T-helper 1 cell (primary cell): ENCODE data around the gene CPZ.
"Not testable (repeated sequence)": the region's sequence is repeated elsewhere in the genome, so short reads cannot be mapped to it uniquely, and the experiment has no call there.

Experiments used
- DNase-seq, 5 donors: peaks; one replicate each; pipeline ENCODE4 v3.0.0-alpha.2; 2012 to 2020

Gene CPZ

GRCh38 chr4:8641256-8641655 is 48.7 kb downstream of the CPZ start:
- DNase-seq: peak in 1 of 5 donors; percentile 6

GRCh38 chr4:8641931-8642650 is 49.5 kb downstream of the CPZ start:
- peak in 1 of 5 donors; percentile 2 for DNase-seq

GRCh38 chr4:8642651-8643321 is 50.2 kb downstream of the CPZ start:
- DNase-seq: peak in 1 of 5 donors; percentile 2

GRCh38 chr4:8643441-8643840 is 50.9 kb downstream of the CPZ start:
- no peak for DNase-seq

GRCh38 chr4:8643986-8644385 is 51.4 kb downstream of the CPZ start:
- DNase-seq: peak in 1 of 5 donors; percentile 2

GRCh38 chr4:8644461-8644891 is 51.9 kb downstream of the CPZ start:
- DNase-seq: peak in 1 of 5 donors; percentile 6

GRCh38 chr4:8644966-8645752 is 52.6 kb downstream of the CPZ start:
- DNase-seq: peak in 1 of 5 donors; percentile 2

- peak in 1 of 5 donors; percentile 4 for DNase-seq
Observed at GRCh38 chr4:8645753-8646124, 53.2 kb downstream of the CPZ start.

GRCh38 chr4:8646296-8647093 is 53.9 kb downstream of the CPZ start:
- peak in 1 of 5 donors; percentile 4 for DNase-seq

- DNase-seq: no peak
Observed at GRCh38 chr4:8647094-8647570, 54.6 kb downstream of the CPZ start.

GRCh38 chr4:8647626-8648025 is 55.1 kb downstream of the CPZ start:
- peak in 1 of 5 donors; percentile 2 for DNase-seq

GRCh38 chr4:8648296-8648695 is 55.7 kb downstream of the CPZ start:
- DNase-seq: no peak

- peak in 1 of 5 donors; percentile 1 for DNase-seq
Observed at GRCh38 chr4:8648816-8649630, 56.5 kb downstream of the CPZ start.

- DNase-seq: no peak
Observed at GRCh38 chr4:8649631-8650361, 57.2 kb downstream of the CPZ start.

GRCh38 chr4:8651661-8652180 is 59.2 kb downstream of the CPZ start:
- DNase-seq: no peak

GRCh38 chr4:8652181-8653078 is 59.9 kb downstream of the CPZ start:
- DNase-seq: no peak

- no peak for DNase-seq
Observed at GRCh38 chr4:8653326-8654000, 60.9 kb downstream of the CPZ start.

- not testable (repeated sequence) for DNase-seq
Observed at GRCh38 chr4:8654139-8654538, 61.6 kb downstream of the CPZ start.
